ENCODE data around the gene S100A6.
"Not testable (repeated sequence)": the region's sequence is repeated elsewhere in the genome, so short reads cannot be mapped to it uniquely, and the experiment has no call there.

S100A6 gene

GRCh38 chr1:153535242-153536011, at the start of gene S100A6:
S100A6 (minus strand) TSS chr1:153535991; CDS start chr1:153535339, 652 bp downstream.
- CTCF ChIA-PET = interaction anchor here (0.5 to 5.3 kb wide), 2 partner anchors 19 to 33 kb away, joined by 4 to 32 read pairs; no protein-coding TSS in a partner anchor

GRCh38 chr1:153585006-153585405, 49.2 kb upstream of the S100A6 start:
- DNase-seq (ENCODE audit: low spot score) = no peak
- TF ChIP-seq CTCF (conservative IDR thresholded peaks at IDR 0.05; ENCODE audit: low read depth) = no peak
- ChIA-PET CTCF (interaction anchor here (0.7 to 0.9 kb wide), 2 partner anchors 13 to 74 kb away, joined by 3 to 4 read pairs; no protein-coding TSS in a partner anchor), POLR2A (ENCODE audit: low non-redundant PET) (interaction anchor here (1.3 kb wide), 1 partner anchor 49 kb away, joined by 3 read pairs; the partner anchor contains the start of gene CHTOP)
- no peak overlapping the region for H3K27ac ChIP-seq

More at GRCh38 chr1:153535242-153536011, at the start of gene S100A6:
- no peak for TF ChIP-seq CTCF (conservative IDR thresholded peaks at IDR 0.05; ENCODE audit: low read depth)
- POLR2A ChIA-PET (ENCODE audit: low non-redundant PET) = interaction anchor here (0.6 to 2.4 kb wide), 11 partner anchors 9 to 33 kb away, joined by 3 to 21 read pairs (median 5); partner anchors contain the start of genes S100A2 and S100A4
- DNase-seq (ENCODE audit: low spot score) = no peak
- peak within 1 kb of the TSS; percentile 99 for H3K27ac ChIP-seq

- no peak overlapping the region for H3K27ac ChIP-seq
- POLR2A ChIA-PET (ENCODE audit: low non-redundant PET) = interaction anchor here (0.7 kb wide), 1 partner anchor 34 kb away, joined by 3 read pairs; no protein-coding TSS in a partner anchor
- CTCF ChIA-PET = no interaction called here
- TF ChIP-seq CTCF (conservative IDR thresholded peaks at IDR 0.05; ENCODE audit: low read depth) = no peak
- DNase-seq (ENCODE audit: low spot score) = no peak
Measured at GRCh38 chr1:153583976-153584375, 48.2 kb upstream of the S100A6 start.

GRCh38 chr1:153583514-153583913, 47.7 kb upstream of the S100A6 start:
- POLR2A ChIA-PET (ENCODE audit: low non-redundant PET) = interaction anchor here (0.7 kb wide), 1 partner anchor 35 kb away, joined by 3 read pairs; no protein-coding TSS in a partner anchor
- DNase-seq (ENCODE audit: low spot score); CTCF ChIA-PET; H3K27ac ChIP-seq: not testable (repeated sequence)

GRCh38 chr1:153582836-153583235, 47.0 kb upstream of the S100A6 start:
- CTCF ChIA-PET; POLR2A ChIA-PET (ENCODE audit: low non-redundant PET); DNase-seq (ENCODE audit: low spot score): not testable (repeated sequence)

GRCh38 chr1:153578936-153579335, 43.1 kb upstream of the S100A6 start:
- H3K27ac ChIP-seq = no peak overlapping the region
- POLR2A ChIA-PET (ENCODE audit: low non-redundant PET) = no interaction called here
- no peak for DNase-seq (ENCODE audit: low spot score)
- CTCF ChIA-PET = interaction anchor here (0.5 to 0.9 kb wide), 2 partner anchors 68 to 113 kb away, joined by 3 to 7 read pairs; no protein-coding TSS in a partner anchor
- TF ChIP-seq CTCF (conservative IDR thresholded peaks at IDR 0.05; ENCODE audit: low read depth) = no peak

More at GRCh38 chr1:153582836-153583235, 47.0 kb upstream of the S100A6 start:
- not testable (repeated sequence) for H3K27ac ChIP-seq

GRCh38 chr1:153578490-153578889, 42.7 kb upstream of the S100A6 start:
- no peak for DNase-seq (ENCODE audit: low spot score)
- H3K27ac ChIP-seq = no peak overlapping the region
- ChIA-PET POLR2A (ENCODE audit: low non-redundant PET) (no interaction called here), CTCF (interaction anchor here (0.5 to 0.9 kb wide), 2 partner anchors 67 to 113 kb away, joined by 3 to 7 read pairs; no protein-coding TSS in a partner anchor)
- no peak for TF ChIP-seq CTCF (conservative IDR thresholded peaks at IDR 0.05; ENCODE audit: low read depth)
